T-helper 17 cell (primary cell): ENCODE measurements around the gene ARF5. TPM values are rescaled to one million over a fixed set of nuclear protein-coding genes. Genes with fewer than 3 reads are reported as not detected.

Experiments used
- ATAC-seq: fragments of 150-1000 bp; cut with Tn5 transposase; 2 replicates; pipeline ENCODE4 v1.10.0; 2021; ENCODE audit warnings: mild to moderate bottlenecking, moderate library complexity
- DNase-seq, 3 donors: peaks; one replicate each; pipeline versions ENCODE4 v3.0.0 to v3.0.0-alpha.2; 2020 to 2021
- H3K9me3 ChIP-seq: one replicate; pipeline ENCODE4 v1.7.0; 2013; ENCODE audit warnings: low read length, mild to moderate bottlenecking; ENCODE audit not compliant: control insufficient read depth, poor library complexity, severe bottlenecking
- H3K27ac Mint-ChIP-seq: one replicate; pipeline ENCODE4 v1.8.0; 2022; ENCODE audit warnings: mild to moderate bottlenecking, moderate library complexity, mixed read lengths
- H3K27me3 Mint-ChIP-seq: one replicate; pipeline ENCODE4 v1.8.0; 2022; ENCODE audit warnings: mixed read lengths
- H3K36me3 Mint-ChIP-seq: one replicate; pipeline ENCODE4 v1.8.0; 2022; ENCODE audit warnings: low read depth, mixed read lengths
- H3K4me1 Mint-ChIP-seq: one replicate; pipeline ENCODE4 v1.8.0; 2022; ENCODE audit warnings: mild to moderate bottlenecking, mixed read lengths
- H3K4me3 Mint-ChIP-seq: one replicate; pipeline ENCODE4 v1.8.0; 2022; ENCODE audit warnings: mild to moderate bottlenecking, moderate library complexity, mixed read lengths
- total RNA-seq, 4 donors: library from RNA in 2 of 4; stranded (reverse) in 2 of 4; gene quantifications; one replicate each; pipeline ENCODE4 v1.2.3 and lab custom pipeline; 2022 to 2026

ARF5 gene
- total RNA-seq, 2 donors from 2014 or later, result 95.5 to 105 TPM

GRCh38 chr7:127594490-127594889 lies 6.3 kb downstream of the ARF5 start:
- H3K4me3 Mint-ChIP-seq, result no peak overlapping the region

GRCh38 chr7:127595737-127596136 lies 7.5 kb downstream of the ARF5 start:
- no peaks in the 10 kb centered on the region for H3K27me3 Mint-ChIP-seq
- H3K4me3 Mint-ChIP-seq, result no peak overlapping the region
- ATAC-seq (no peak), DNase-seq (no peak)
- peaks cover 4% of the 10 kb centered on the region for H3K4me1 Mint-ChIP-seq
- H3K27ac Mint-ChIP-seq, result no peak overlapping the region
- H3K36me3 Mint-ChIP-seq, result peaks cover 5% of the 10 kb centered on the region
- no peaks in the 10 kb centered on the region for H3K9me3 ChIP-seq

More at GRCh38 chr7:127594490-127594889, 6.3 kb downstream of the ARF5 start:
- no peak for ATAC-seq
- peaks cover 3% of the 10 kb centered on the region for H3K36me3 Mint-ChIP-seq
- H3K4me1 Mint-ChIP-seq, result peaks cover 9% of the 10 kb centered on the region
- H3K27ac Mint-ChIP-seq, result peak overlapping the region; percentile 4
- no peaks in the 10 kb centered on the region for H3K9me3 ChIP-seq
- no peaks in the 10 kb centered on the region for H3K27me3 Mint-ChIP-seq
- DNase-seq, result no peak

GRCh38 chr7:127598318-127598717 lies 10.1 kb downstream of the ARF5 start:
- H3K27ac Mint-ChIP-seq, result no peak overlapping the region

GRCh38 chr7:127600885-127601284 lies 12.7 kb downstream of the ARF5 start:
- Mint-ChIP-seq H3K36me3 (peaks cover 7% of the 10 kb centered on the region), H3K27ac (no peak overlapping the region), H3K4me3 (no peak overlapping the region), H3K4me1 (peaks cover 2% of the 10 kb centered on the region), H3K27me3 (no peaks in the 10 kb centered on the region)
- DNase-seq (no peak), ATAC-seq (no peak)
- H3K9me3 ChIP-seq, result no peaks in the 10 kb centered on the region

More at GRCh38 chr7:127598318-127598717, 10.1 kb downstream of the ARF5 start:
- DNase-seq (no peak), ATAC-seq (no peak)
- H3K9me3 ChIP-seq, result no peaks in the 10 kb centered on the region
- no peaks in the 10 kb centered on the region for H3K27me3 Mint-ChIP-seq
- peaks cover 2% of the 10 kb centered on the region for H3K4me1 Mint-ChIP-seq
- H3K36me3 Mint-ChIP-seq, result peaks cover 10% of the 10 kb centered on the region
- no peak overlapping the region for H3K4me3 Mint-ChIP-seq

GRCh38 chr7:127608446-127608845 lies 20.2 kb downstream of the ARF5 start:
- Mint-ChIP-seq H3K4me3 (no peak overlapping the region), H3K27me3 (peaks cover 12% of the 10 kb centered on the region), H3K36me3 (peaks cover 4% of the 10 kb centered on the region), H3K27ac (no peak overlapping the region), H3K4me1 (no peaks in the 10 kb centered on the region)
- H3K9me3 ChIP-seq, result no peaks in the 10 kb centered on the region
- no peak for ATAC-seq
- no peak for DNase-seq

- ATAC-seq (no peak), DNase-seq (no peak)
- Mint-ChIP-seq H3K36me3 (peaks cover 4% of the 10 kb centered on the region), H3K4me3 (no peak overlapping the region), H3K27me3 (peaks cover 21% of the 10 kb centered on the region), H3K27ac (no peak overlapping the region), H3K4me1 (no peaks in the 10 kb centered on the region)
- H3K9me3 ChIP-seq, result no peaks in the 10 kb centered on the region
These were observed 21.1 kb downstream of the ARF5 start for GRCh38 chr7:127609297-127609696.

- Mint-ChIP-seq H3K27me3 (peaks cover 48% of the 10 kb centered on the region), H3K36me3 (peaks cover 4% of the 10 kb centered on the region), H3K4me1 (no peaks in the 10 kb centered on the region), H3K27ac (no peak overlapping the region), H3K4me3 (no peak overlapping the region)
- DNase-seq (no peak), ATAC-seq (no peak)
- no peaks in the 10 kb centered on the region for H3K9me3 ChIP-seq
These were observed 24.1 kb downstream of the ARF5 start for GRCh38 chr7:127612263-127612662.

GRCh38 chr7:127616724-127617123 lies 28.5 kb downstream of the ARF5 start:
- Mint-ChIP-seq H3K4me1 (peaks cover 9% of the 10 kb centered on the region), H3K4me3 (no peak overlapping the region), H3K27me3 (peaks cover 86% of the 10 kb centered on the region), H3K27ac (no peak overlapping the region), H3K36me3 (peaks cover 4% of the 10 kb centered on the region)
- no peak for ATAC-seq
- no peaks in the 10 kb centered on the region for H3K9me3 ChIP-seq
- DNase-seq, result no peak

GRCh38 chr7:127618042-127618441 lies 29.8 kb downstream of the ARF5 start, which contains the start of gene PAX4:
PAX4 (minus strand) TSS chr7:127618142; CDS start chr7:127615928, 2,214 bp downstream.
- ATAC-seq (no peak), DNase-seq (no peak)
- no peak within 1 kb of the TSS for H3K4me3 Mint-ChIP-seq
- H3K4me1 Mint-ChIP-seq, result peaks cover 9% of the 10 kb centered on the region
- H3K36me3 Mint-ChIP-seq, result no peaks in the 10 kb centered on the region
- H3K9me3 ChIP-seq, result no peaks in the 10 kb centered on the region
- peaks cover 94% of the 10 kb centered on the region for H3K27me3 Mint-ChIP-seq
- no peak within 1 kb of the TSS for H3K27ac Mint-ChIP-seq

- H3K9me3 ChIP-seq, result no peaks in the 10 kb centered on the region
- H3K4me1 Mint-ChIP-seq, result peaks cover 9% of the 10 kb centered on the region
- ATAC-seq, result no peak
- H3K27ac Mint-ChIP-seq, result no peak overlapping the region
- no peaks in the 10 kb centered on the region for H3K36me3 Mint-ChIP-seq
- H3K4me3 Mint-ChIP-seq, result no peak overlapping the region
- DNase-seq, result no peak
- H3K27me3 Mint-ChIP-seq, result peaks cover 93% of the 10 kb centered on the region
These were observed 30.6 kb downstream of the ARF5 start for GRCh38 chr7:127618775-127619174.

GRCh38 chr7:127619681-127620405 lies 31.6 kb downstream of the ARF5 start:
- Mint-ChIP-seq H3K4me1 (peaks cover 9% of the 10 kb centered on the region), H3K4me3 (no peak overlapping the region), H3K27ac (no peak overlapping the region), H3K36me3 (no peaks in the 10 kb centered on the region), H3K27me3 (peaks cover 93% of the 10 kb centered on the region)
- ATAC-seq (no peak), DNase-seq (no peak)
- H3K9me3 ChIP-seq, result no peaks in the 10 kb centered on the region

- H3K36me3 Mint-ChIP-seq, result no peaks in the 10 kb centered on the region
- H3K27ac Mint-ChIP-seq, result no peak overlapping the region
- ATAC-seq (no peak), DNase-seq (no peak)
- H3K9me3 ChIP-seq, result no peaks in the 10 kb centered on the region
- H3K4me1 Mint-ChIP-seq, result peaks cover 9% of the 10 kb centered on the region
- H3K27me3 Mint-ChIP-seq, result peaks cover 89% of the 10 kb centered on the region
- no peak overlapping the region for H3K4me3 Mint-ChIP-seq
These were observed 32.4 kb downstream of the ARF5 start for GRCh38 chr7:127620406-127621233.

GRCh38 chr7:127625331-127625730 lies 37.1 kb downstream of the ARF5 start:
- peaks cover 7% of the 10 kb centered on the region for H3K4me1 Mint-ChIP-seq

More at GRCh38 chr7:127625331-127625730, 37.1 kb downstream of the ARF5 start:
- Mint-ChIP-seq H3K27me3 (peaks cover 43% of the 10 kb centered on the region), H3K4me3 (no peak overlapping the region), H3K27ac (no peak overlapping the region), H3K36me3 (no peaks in the 10 kb centered on the region)
- ATAC-seq, result no peak
- no peaks in the 10 kb centered on the region for H3K9me3 ChIP-seq
- no peak for DNase-seq
